LNCaP clone FGC (cell line): ENCODE measurements around the gene ADH1C.

Source experiments
- DNase-seq: peaks from one replicate; pipeline ENCODE4 v3.0.0-alpha.2; 2011; ENCODE audit warnings: low read depth
- H3K4me3 ChIP-seq: 2 replicates; pipeline ENCODE4 v1.5.1; 2011; ENCODE audit warnings: mild to moderate bottlenecking, low read depth, low read length, control low read depth
- TF ChIP-seq, protein P1 (sequence below): IDR thresholded peaks from 2 replicates; pipeline ENCODE4 v1.5.1; 2012; ENCODE audit warnings: mild to moderate bottlenecking; ENCODE audit not compliant: control insufficient read depth, insufficient read depth; ENCODE audit errors: extremely low read depth

Gene ADH1C

DNA sequence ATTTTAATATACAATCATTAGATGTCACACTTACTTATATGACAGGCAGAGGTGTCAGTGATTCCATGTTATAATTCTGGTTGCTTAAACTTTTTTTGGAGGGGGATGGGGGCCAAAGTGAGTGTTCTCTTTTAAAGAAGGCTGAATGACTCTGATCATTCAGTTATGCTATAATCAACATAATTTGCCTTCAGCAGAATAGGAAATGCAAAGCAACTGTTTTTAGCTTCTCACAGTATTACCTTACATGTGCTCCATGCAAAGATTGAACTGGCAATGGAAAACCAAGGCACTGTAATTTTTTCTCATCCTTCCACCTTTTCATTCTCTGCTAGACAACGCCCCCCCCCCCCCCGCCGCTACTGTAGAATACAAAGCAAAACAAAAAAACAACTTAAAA, 13.4 kb downstream of the ADH1C start:
- H3K4me3 ChIP-seq, result no peak overlapping the region
- TF ChIP-seq, protein P1, sequence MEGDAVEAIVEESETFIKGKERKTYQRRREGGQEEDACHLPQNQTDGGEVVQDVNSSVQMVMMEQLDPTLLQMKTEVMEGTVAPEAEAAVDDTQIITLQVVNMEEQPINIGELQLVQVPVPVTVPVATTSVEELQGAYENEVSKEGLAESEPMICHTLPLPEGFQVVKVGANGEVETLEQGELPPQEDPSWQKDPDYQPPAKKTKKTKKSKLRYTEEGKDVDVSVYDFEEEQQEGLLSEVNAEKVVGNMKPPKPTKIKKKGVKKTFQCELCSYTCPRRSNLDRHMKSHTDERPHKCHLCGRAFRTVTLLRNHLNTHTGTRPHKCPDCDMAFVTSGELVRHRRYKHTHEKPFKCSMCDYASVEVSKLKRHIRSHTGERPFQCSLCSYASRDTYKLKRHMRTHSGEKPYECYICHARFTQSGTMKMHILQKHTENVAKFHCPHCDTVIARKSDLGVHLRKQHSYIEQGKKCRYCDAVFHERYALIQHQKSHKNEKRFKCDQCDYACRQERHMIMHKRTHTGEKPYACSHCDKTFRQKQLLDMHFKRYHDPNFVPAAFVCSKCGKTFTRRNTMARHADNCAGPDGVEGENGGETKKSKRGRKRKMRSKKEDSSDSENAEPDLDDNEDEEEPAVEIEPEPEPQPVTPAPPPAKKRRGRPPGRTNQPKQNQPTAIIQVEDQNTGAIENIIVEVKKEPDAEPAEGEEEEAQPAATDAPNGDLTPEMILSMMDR, result no peak
- no peak for DNase-seq

DNA sequence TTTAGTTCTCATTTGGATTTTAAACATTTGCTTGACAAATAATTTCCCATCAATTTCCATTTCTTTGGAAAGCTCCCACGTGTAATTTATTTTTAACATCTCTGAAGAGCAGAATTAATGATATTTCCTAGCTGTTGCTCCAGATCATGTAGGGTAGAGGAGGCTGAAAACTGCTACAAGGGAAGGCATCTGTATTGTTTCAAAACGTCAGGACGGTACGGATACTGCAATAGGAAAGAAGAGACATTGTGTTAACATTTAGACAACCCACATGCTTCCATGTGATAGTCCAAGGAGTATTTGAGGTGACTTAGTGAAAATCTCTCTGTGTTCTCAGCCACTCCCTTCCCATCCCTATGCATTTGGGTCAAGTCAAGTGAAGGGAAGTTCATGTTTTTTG, 16.0 kb downstream of the ADH1C start:
- no peak overlapping the region for H3K4me3 ChIP-seq
- DNase-seq, result no peak
- TF ChIP-seq, protein P1, result no peak

DNA sequence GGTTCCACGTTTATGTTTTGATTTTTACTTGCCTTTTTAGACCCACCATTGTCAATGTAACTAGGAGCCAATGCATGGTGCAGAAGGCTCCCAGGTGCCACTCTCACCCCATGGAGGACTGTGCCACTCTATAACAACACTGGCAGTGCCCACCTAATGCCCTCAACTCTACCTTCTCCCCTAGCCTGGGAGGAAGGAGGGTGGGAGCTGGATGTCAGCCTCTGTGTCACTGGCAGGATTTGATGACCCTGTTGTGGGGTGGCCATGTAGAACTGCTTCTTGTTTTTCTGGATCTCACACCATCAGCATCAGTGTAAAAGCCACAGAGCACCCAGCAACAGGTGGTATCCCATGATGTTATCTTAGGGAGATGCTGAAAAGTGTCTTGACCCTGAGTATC, 17.7 kb downstream of the ADH1C start:
- TF ChIP-seq, protein P1, result no peak
- H3K4me3 ChIP-seq, result no peak overlapping the region
- no peak for DNase-seq

DNA sequence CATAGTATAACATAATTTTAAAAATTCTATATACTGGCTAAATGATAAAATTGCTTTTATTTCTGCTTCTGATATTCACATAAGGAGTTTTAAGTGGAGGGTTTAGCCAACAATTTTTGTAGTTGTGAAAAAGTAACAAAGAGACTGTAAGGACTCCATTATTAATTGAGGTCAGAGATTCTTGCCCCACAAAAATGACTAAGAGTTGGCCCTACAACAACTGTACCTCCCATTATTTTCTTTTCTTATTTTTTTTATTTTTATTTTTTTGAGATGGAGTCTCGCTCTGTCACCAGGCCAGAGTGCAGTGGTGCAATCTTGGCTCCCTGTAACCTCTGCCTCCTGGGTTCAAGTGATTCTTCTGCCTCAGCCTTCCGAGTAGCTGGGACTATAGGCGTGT, 21.9 kb downstream of the ADH1C start:
- TF ChIP-seq, protein P1, result no peak
- no peak for DNase-seq
- H3K4me3 ChIP-seq, result no peak overlapping the region

DNA sequence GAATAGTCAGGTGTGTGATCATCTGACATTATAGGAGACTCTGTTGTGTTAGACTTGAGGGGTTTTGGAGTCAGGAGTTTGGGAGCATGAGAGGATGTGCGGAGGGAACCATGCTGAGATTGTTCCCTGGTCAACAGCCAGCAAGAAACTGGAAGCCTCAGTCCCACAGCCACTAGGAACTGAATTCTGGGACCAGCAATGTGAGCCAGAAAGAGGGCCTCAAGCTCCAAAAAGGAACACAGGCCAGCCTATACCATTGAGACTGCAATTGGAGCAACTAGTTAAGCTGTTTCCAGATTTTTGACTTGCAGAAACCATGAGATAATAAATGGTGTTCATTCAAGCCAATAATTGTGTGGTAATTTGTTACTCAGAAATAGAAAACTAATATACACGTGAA, 22.7 kb downstream of the ADH1C start:
- DNase-seq, result no peak
- no peak overlapping the region for H3K4me3 ChIP-seq
- TF ChIP-seq, protein P1, result no peak

DNA sequence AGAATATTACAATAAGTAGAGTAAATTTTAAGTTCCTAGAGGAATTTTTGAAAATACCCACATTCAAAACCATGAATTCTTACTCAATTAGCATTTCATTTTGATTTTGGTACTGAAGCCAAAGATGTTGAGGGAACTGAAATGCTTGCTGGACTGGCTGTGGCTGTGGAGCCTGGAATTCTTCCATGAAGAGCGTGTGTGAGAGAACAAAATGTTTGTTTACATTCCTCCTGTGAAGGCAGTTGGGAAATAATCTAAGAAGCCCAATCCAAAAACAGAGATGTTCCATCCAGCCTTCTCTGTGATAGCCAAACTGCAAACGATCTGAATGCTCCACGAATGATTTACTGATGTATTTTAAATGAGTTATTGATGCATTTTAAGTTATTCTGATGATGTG, 27.6 kb downstream of the ADH1C start:
- TF ChIP-seq, protein P1, result no peak
- DNase-seq, result peak; percentile 85
- no peak overlapping the region for H3K4me3 ChIP-seq

DNA sequence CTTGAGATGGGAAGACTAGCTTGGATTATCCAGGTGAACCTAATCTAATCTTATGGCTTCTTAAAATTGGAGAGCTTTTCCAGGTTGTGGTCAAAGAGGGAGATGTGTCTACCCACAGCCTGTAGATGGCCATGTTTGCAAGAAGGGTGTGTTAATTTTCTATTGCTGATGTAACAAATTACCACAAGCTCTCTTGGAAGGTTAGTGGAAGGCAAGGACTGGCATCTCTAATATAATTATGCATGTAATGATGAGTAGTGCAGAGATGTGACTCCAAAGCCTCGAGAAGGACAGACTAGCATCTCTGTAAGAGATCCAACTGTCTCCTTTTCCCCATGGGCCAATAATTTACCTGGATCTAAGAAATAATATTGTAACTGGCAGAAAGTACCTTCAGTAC, 28.2 kb downstream of the ADH1C start:
- TF ChIP-seq, protein P1, result no peak
- no peak overlapping the region for H3K4me3 ChIP-seq
- DNase-seq, result no peak
